COLO668 (cell line): Measurements from ENCODE around the gene PSD2.

Experiments
- DNase-seq: peaks from one replicate; lab custom pipeline; 2025; ENCODE audit not compliant: unreplicated experiment; lab: John Stamatoyannopoulos, UW

Gene PSD2

GRCh38 chr5:139854029-139854605 is 58.5 kb downstream of the PSD2 start:
- no peak for DNase-seq

DNA sequence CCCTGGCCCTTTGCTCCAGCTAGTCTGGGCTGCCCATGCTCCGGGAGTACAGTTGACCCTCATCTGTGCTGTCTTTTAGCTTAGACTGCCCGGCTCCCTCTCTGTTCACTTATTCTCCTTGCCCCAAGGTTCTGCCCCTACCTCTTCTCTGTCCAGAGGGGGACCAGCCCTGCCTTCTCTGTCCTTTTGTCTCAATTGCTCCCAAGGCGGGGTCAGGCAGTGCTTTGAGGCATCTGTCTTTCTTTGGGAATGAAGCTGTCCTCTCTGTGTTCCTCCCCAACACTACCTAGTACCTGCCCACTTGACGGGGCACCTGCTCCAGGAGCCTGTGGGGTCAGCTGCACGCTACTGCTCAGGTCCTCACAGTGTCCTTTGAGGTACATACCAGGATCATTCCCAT is 59.3 kb downstream of the PSD2 start:
- DNase-seq = no peak

DNA sequence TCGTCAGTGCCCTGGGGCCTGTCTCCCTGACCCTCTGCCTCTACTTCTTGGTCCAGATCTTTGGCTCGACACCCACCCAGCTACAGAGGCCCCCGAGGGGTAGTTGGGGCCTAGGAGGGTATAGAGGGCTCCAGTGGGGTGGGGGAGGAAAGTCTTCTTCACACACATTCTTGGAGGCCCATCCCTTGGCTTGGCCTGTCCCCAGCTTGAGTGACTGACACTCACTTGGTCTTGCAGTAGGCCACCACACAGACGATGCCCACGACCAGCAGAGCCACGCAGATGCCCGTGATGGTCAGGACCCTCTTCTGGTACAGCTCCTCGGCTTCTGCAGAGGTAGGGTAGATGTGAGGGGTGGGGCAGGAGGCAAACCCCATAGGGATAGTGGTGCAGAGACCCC is 59.8 kb downstream of the PSD2 start:
- no peak for DNase-seq

DNA sequence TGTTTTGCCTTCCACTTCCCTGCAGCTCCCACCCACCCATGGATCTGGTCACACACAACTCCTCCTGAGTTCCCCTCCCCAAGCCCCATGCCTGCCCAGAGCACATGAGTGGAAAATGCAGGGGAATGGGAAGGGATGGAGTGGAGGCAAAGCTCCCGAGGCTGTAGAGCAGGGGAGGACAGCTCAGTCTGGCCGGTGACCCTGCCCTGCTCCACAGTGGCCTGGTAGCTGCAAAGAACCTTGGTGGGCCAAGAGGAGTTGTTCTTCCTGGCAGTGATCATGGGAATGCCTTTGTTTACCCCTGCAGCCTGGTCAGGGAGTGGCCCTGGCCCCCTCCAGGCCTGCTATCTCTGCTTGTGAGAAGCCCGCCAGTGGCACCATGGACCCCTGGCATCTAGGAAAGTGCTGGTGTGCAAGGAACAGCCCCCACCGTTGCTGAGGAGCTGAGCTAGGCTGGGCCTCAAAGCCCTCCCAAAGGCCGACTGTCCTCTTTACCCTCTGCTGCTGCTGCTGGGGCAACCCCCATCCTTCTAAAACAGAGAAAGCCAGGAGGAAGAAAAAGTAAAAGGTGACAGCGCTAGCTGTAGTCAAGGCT is 60.4 kb downstream of the PSD2 start:
- DNase-seq = no peak

DNA sequence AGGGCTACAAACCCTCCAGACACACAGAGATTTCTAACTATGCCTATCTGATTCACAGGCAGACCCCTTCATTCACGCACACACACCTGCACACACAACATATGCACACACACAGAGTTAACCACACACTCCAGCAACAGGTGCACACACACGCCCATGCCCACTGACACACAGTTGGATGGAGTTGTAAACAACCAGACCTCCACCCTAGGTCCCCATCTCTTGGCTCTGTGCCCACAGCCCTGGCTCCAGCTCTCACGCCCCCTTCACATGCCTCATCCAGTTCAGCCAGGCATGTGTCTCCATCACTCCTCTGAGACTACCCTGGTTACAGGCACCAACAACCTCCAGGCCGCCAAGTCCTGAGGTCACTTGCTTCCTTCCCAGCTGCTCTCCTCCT is 61.1 kb downstream of the PSD2 start:
- DNase-seq = peak; percentile 50

DNA sequence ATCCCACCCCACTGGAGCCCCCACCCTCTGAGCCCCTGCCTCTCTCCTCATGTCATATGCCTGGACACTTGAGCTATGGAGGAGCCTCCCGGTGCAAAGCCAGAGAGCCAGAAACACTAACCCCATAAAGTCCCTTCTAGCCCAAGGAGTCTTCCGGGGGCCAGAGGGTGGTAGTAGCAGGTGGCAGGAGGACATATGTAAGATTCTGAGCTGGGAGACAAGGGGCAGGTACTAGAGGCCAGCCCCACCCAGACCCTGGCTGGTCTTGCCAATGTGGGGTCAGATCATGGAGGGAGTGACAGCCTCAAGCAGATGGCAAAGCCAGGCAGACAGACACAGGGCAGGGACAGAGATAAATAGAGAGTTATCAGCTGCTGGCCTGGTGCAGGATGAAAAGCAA is 63.4 kb downstream of the PSD2 start:
- DNase-seq = no peak

- DNase-seq = no peak
Measured at GRCh38 chr5:139861021-139861888, 65.6 kb downstream of the PSD2 start.

- no peak for DNase-seq
Measured at GRCh38 chr5:139861889-139862207, 66.2 kb downstream of the PSD2 start.

GRCh38 chr5:139862313-139862712 is 66.7 kb downstream of the PSD2 start:
- no peak for DNase-seq

GRCh38 chr5:139862803-139863202 is 67.2 kb downstream of the PSD2 start:
- DNase-seq = no peak

- DNase-seq = no peak
Measured at GRCh38 chr5:139863361-139863760, 67.8 kb downstream of the PSD2 start.

DNA sequence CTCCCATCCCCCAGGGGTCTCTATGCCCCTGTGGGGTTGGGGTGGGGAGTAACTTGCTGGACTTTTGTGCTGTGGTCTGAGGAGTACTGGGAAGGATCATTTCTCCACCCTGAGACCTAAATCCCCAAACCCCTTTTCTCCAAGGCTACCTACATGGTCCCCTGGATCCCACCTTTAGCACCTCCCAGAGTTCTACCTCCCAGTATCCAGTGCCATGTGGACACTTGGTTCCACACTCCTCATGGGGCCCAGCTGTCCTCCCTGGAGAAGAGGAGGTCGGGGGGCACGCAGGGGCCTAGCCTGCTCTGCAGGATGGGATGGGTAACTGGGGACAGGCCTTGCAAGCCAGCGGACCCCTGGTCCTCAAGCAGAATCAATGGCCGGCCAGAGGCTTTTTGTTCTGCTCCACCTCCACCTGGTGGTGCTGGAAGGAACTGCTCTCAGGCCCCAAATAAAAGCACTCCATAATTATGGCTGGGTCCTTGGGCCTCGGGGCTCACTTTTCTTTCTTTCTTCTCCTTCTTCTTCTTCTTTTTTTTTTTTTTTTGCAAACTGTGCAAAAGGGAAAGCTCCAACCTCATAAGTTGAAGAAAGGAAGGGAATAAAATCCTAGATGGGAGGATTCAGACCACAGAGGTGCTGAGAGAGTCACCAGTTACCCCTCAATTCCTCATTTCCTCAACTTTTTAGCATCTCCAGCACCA is 68.4 kb downstream of the PSD2 start:
- DNase-seq = peak; percentile 26

- DNase-seq = no peak
Measured at GRCh38 chr5:139864716-139865483, 69.3 kb downstream of the PSD2 start.

- DNase-seq = no peak
Measured at GRCh38 chr5:139867109-139867508, 71.5 kb downstream of the PSD2 start.

DNA sequence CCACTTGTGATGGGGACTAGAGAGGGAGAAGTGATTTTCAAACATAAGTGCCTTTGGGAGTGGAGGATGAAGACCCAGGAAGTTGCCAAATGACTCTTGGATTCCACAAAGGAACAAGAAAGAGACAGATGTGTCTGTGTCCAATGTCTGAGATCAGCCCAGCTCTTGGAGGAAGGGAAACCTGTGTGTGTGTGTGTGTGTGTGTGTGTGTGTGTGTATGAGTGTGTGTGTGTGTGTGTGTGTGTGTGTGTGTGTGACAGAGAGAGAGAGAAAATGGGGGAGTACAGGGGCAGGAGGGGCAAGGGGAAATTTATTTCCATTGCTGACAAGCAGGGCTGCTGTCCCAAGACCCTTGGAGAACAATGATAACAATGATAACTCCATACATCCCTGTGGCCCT is 72.0 kb downstream of the PSD2 start:
- no peak for DNase-seq

- DNase-seq = no peak
Measured at GRCh38 chr5:139869042-139869790, 73.6 kb downstream of the PSD2 start.

DNA sequence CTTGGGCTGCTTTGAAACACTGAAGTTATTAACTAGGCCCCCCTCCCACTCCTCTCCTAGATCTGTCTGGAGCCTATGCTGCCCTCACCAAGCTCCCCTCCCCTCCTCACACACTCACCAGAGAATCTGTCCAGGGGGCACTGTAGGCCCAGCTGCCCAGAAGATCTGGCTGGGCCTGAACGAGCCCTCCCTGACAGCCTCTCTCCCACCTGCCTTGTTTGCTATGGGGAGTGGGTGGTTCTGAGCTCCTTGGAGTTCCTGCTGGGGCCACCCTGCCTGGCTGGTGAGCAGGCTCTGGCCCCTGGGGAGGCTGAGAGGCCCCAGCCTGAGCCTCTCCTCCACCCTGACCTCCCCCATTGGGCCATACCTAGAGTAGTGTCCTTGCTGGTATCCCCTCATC is 75.1 kb downstream of the PSD2 start:
- DNase-seq = no peak

- no peak for DNase-seq
Measured at GRCh38 chr5:139871614-139872013, 76.0 kb downstream of the PSD2 start.

- DNase-seq = no peak
Measured at GRCh38 chr5:139872052-139872766, 76.6 kb downstream of the PSD2 start.
